AG10803 (cell line): ENCODE results near the gene COL27A1.

ENCODE experiments used
- DNase-seq: peaks from one replicate; pipeline ENCODE4 v3.0.0; 2010; ENCODE audit warnings: low read depth
- H3K4me3 ChIP-seq: 2 replicates; pipeline ENCODE4 v1.5.1; 2011; ENCODE audit warnings: mild to moderate bottlenecking, low read length, control low read depth
- TF ChIP-seq, protein P1 (sequence below): conservative IDR thresholded peaks from 2 replicates; pipeline ENCODE4 v1.5.1; 2011; ENCODE audit warnings: mild to moderate bottlenecking, low read length, control low read depth, inconsistent platforms

COL27A1 gene

DNA sequence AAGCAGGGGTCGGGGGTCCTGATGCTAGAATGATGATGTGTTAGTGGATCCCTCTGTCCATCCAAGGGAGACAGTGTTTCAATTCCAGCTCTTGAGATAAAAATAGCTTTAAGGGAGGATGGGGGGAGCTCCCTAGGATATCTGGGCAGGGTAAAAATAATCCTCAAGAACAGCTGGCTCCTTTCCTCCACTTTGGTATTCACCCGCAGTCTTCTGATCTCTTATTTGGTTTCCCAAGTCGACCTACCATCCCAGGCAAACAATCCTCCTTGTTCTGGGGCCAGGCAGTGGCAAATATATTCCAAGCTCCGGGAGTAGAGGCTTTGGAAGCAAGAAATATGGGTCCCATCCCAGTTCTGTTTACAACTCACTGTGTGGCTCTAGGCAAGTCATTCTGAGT lies 14.5 kb upstream of the COL27A1 start:
- TF ChIP-seq, protein P1, sequence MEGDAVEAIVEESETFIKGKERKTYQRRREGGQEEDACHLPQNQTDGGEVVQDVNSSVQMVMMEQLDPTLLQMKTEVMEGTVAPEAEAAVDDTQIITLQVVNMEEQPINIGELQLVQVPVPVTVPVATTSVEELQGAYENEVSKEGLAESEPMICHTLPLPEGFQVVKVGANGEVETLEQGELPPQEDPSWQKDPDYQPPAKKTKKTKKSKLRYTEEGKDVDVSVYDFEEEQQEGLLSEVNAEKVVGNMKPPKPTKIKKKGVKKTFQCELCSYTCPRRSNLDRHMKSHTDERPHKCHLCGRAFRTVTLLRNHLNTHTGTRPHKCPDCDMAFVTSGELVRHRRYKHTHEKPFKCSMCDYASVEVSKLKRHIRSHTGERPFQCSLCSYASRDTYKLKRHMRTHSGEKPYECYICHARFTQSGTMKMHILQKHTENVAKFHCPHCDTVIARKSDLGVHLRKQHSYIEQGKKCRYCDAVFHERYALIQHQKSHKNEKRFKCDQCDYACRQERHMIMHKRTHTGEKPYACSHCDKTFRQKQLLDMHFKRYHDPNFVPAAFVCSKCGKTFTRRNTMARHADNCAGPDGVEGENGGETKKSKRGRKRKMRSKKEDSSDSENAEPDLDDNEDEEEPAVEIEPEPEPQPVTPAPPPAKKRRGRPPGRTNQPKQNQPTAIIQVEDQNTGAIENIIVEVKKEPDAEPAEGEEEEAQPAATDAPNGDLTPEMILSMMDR: no peak
- no peak for DNase-seq
- no peak overlapping the region for H3K4me3 ChIP-seq

DNA sequence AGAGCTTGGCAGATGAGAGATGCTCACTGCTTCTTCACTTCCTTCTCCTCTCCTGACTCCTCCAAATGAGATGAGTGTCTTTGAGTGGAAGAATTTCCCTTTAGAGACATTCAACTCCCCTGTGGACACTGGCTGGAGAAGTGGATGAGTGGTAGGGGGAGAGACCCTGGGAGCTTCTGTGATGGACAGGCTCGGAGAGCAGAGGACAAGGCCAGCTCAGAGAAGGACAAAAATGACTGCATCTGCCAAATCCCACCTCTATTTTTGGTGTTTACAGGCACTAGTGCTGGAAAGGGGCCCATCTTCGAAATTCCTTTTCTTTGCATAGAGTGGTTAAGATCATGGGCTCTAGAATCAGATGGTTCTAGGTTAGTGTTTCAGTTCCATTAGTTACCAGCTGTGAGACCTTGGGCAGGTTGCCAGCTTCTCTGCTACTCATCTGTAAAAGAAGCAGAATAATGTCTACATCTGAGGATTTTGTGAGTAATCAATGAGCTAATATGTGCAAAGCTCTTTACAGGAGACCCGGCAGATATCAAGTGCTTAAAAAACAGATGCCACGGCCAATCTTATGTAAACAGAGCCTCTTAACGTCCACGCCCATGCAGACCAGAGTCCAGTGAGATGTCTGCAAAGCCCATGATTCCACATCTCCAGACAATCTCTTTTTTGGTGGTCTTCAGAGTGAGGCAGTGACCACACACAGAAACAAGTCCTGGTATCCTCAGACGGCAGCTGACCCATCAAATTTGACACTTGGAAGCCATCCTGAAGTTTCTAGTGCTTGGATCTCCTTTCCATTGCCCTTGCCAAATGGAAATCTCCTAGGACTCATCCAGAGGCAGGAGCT lies 13.6 kb upstream of the COL27A1 start:
- TF ChIP-seq, protein P1: no peak
- no peak overlapping the region for H3K4me3 ChIP-seq
- DNase-seq: no peak

DNA sequence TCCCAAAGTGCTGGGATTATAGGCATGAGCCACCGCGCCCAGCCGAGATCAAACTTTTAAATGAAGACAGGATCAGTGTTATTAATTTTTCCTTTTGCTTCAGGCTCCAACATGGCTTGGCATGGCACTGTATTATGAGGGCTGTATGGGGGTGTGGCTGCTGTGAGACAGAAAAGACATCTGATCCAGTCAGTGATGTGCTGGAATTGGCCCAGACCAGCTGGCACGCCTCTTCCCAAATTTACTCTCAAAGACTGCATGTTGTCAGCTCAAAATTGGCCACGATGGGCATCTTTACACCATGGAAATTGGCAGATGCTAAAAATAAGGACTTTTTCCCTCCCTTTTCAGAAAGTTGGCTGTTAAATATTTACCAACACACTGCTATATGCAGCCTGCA lies 12.1 kb upstream of the COL27A1 start:
- no peak for DNase-seq
- TF ChIP-seq, protein P1: no peak

DNA sequence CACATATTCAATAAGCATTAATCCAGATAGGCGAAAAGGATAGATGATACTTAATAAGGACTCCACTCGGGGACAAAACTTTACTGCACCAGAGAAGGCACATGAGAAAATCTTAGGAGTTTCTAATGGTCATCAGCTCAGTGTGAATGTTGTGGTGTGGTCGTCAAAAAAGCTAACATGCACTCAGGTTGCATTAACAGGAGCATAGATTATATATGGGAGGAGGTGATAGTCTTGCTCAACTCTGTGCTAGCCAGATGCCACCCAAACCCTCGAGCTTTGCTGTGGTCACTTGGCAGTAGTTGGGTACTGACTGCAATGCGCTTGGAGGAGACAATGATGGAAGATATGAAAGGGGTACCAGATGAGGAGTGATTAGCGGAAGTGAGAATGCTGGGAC lies 8.6 kb upstream of the COL27A1 start:
- no peak for DNase-seq
- H3K4me3 ChIP-seq: no peak overlapping the region
- TF ChIP-seq, protein P1: no peak

More for the DNA sequence above, 12.1 kb upstream of the COL27A1 start:
- no peak overlapping the region for H3K4me3 ChIP-seq

DNA sequence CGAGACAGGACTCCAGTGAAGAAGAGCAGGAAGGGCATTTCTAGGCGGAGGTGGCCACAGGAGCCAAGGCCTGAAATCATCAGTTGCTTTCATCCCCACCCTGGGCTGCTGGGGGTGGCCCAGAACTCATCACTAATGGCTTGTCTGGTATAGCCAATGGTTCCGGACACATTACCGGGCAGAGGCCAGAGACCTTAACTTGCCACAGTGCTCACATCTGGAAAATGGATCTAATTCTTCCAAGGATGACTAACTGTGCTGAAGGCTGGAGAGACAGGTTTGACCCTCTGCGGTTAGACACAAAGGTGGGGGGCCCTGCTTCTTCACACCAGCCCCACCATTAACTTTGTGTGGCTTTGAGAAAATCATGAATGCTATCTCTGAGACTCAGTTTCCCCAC lies 6.2 kb upstream of the COL27A1 start:
- TF ChIP-seq, protein P1: no peak
- DNase-seq: no peak
- H3K4me3 ChIP-seq: no peak overlapping the region

DNA sequence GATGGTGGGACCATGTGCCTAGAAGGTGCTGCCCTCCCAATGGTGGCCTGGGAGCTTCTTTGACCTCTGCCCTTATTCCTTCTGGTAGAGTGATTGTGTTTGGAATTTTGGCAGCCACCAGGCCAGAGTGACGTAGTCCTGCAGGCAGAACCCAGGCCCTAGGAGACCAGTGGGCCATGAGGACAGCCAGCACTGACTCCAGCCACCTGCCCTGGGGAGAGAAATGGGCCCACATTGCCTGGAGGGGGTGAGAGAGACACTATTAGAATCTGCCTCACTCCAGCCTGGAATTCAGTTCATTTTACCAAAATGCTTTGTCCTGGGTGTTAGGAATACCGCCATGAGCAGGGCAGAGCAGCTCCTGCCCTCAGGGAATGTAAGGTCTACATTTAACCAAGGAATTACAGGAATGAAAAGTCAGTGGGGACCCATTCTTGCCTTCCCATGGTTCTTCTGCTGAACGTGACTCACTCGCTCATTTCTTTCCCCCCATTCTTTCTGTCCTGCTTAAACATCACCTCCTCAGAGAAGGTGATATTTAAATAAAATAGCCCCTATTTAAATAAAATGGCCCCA lies 5.5 kb upstream of the COL27A1 start:
- H3K4me3 ChIP-seq: no peak overlapping the region
- TF ChIP-seq, protein P1: no peak
- no peak for DNase-seq

DNA sequence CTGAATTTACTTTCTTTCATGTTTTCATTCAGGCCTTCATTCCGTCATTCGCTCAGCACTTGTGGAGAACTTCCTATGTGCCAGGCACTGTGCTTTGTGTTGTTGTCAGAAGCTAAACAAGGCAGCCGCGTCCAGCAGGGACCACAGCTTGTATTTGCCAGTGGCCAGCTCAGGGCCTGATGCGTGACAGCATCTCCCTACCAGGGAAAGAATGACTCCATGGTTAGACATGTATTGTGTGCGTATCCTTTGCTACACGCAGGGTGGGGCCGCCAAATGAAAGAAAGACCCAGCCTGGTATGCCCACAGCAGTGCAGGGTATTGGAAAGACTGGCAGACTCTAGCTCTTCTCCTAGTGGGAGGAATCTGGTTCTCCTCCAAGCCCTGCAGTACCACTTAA lies 4.7 kb upstream of the COL27A1 start:
- TF ChIP-seq, protein P1: no peak
- no peak for DNase-seq
- H3K4me3 ChIP-seq: no peak overlapping the region
